HepG2 (cell line): ENCODE data around the gene ARHGAP15.

ENCODE experiments used
- AGO2 ChIP-seq: fragments of 200-400 bp; formaldehyde crosslinking; optimal IDR thresholded peaks from 2 replicates; pipeline ENCODE3; 2017; ENCODE audit warnings: mild to moderate bottlenecking, low read depth, low read length, moderate library complexity
- ARNT ChIP-seq: fragments of 450-650 bp; IDR thresholded peaks from 2 replicates; pipeline ENCODE4 v1.6.1; 2017
- ETV5 ChIP-seq: IDR thresholded peaks from 2 replicates; pipeline ENCODE4 v1.6.1; 2018; ENCODE audit warnings: missing biosample characterization, missing genetic modification reagents, inconsistent platforms, borderline replicate concordance
- MLLT10 ChIP-seq: sonication (generic); formaldehyde crosslinking; IDR thresholded peaks from 2 replicates; pipeline ENCODE4 v1.4.0; 2020; ENCODE audit warnings: missing genetic modification reagents
- RBFOX2 ChIP-seq: fragments of 200-400 bp; formaldehyde crosslinking; IDR thresholded peaks from 2 replicates; pipeline ENCODE4 v1.6.1; 2017; ENCODE audit warnings: low read depth, mild to moderate bottlenecking, low read length
- SMC3 ChIP-seq: IDR thresholded peaks from 2 replicates; pipeline ENCODE4 v1.6.1; 2011; ENCODE audit warnings: low read length, improper control_type of control experiment
- ZNF24 ChIP-seq: fragments of 450-650 bp; IDR thresholded peaks from 2 replicates; pipeline ENCODE4 v1.6.1; 2017; ENCODE audit warnings: antibody characterized with exemption, mild to moderate bottlenecking
- ZNF274 ChIP-seq: sonication (generic); formaldehyde crosslinking; IDR thresholded peaks from 2 replicates; pipeline ENCODE4 v1.5.1; 2020; ENCODE audit warnings: mild to moderate bottlenecking, missing genetic modification reagents
- TF ChIP-seq, protein P1 (sequence below): IDR thresholded peaks from 2 replicates; pipeline ENCODE4 v1.6.1; 2012; ENCODE audit warnings: inconsistent platforms
- TF ChIP-seq, protein P2 (sequence below), 2 experiments: IDR thresholded peaks; 2 replicates each; pipeline ENCODE4 v1.6.1; 2011 to 2012; ENCODE audit warnings: low read length in 2 of 2, borderline replicate concordance in 1 of 2, low read depth in 1 of 2, mild to moderate bottlenecking in 1 of 2, moderate library complexity in 1 of 2
- TF ChIP-seq, protein P3 (sequence below), 2 experiments: fragments of 450-650 bp in 1 of 2; sonication (generic) in 1 of 2; formaldehyde crosslinking in 1 of 2; IDR thresholded peaks; 2 replicates each; pipeline versions ENCODE4 v1.6.1 to v1.8.0; 2016 to 2022; ENCODE audit warnings: antibody characterized with exemption in 1 of 2, mild to moderate bottlenecking in 1 of 2, missing genetic modification reagents in 1 of 2
- TF ChIP-seq, protein P4 (sequence below): sonication (generic); formaldehyde crosslinking; IDR thresholded peaks from 2 replicates; pipeline ENCODE4 v1.5.0; 2020; ENCODE audit warnings: mild to moderate bottlenecking, missing genetic modification reagents, moderate library complexity

DNA sequence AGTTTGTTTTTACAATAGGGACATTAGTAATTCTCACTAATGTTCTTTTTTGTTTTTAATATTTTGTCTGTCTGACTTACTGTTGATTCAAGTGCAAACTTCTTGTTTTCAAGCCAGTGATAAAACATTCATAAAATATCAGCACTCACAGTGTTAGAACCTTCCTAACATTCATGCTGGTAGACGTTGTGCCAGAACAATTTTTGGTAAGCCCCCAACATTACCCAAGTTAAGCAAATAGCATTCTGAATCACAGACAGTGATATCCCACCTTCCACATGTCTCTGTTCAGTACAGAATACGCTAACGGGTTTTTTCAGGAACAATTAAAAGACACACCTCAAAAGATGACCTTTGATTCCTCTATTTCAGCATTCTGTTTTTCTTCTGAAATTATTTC, 390.3 kb downstream of the ARHGAP15 start:
- TF ChIP-seq ARNT (no peak), AGO2 (no peak), ZNF274 (CRISPR knock-in tag) (no peak), MLLT10 (no peak), SMC3 (no peak), ZNF24 (no peak), RBFOX2 (no peak), ETV5 (no peak)
- TF ChIP-seq, protein P1, sequence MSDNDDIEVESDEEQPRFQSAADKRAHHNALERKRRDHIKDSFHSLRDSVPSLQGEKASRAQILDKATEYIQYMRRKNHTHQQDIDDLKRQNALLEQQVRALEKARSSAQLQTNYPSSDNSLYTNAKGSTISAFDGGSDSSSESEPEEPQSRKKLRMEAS: no peak
- TF ChIP-seq, protein P2, sequence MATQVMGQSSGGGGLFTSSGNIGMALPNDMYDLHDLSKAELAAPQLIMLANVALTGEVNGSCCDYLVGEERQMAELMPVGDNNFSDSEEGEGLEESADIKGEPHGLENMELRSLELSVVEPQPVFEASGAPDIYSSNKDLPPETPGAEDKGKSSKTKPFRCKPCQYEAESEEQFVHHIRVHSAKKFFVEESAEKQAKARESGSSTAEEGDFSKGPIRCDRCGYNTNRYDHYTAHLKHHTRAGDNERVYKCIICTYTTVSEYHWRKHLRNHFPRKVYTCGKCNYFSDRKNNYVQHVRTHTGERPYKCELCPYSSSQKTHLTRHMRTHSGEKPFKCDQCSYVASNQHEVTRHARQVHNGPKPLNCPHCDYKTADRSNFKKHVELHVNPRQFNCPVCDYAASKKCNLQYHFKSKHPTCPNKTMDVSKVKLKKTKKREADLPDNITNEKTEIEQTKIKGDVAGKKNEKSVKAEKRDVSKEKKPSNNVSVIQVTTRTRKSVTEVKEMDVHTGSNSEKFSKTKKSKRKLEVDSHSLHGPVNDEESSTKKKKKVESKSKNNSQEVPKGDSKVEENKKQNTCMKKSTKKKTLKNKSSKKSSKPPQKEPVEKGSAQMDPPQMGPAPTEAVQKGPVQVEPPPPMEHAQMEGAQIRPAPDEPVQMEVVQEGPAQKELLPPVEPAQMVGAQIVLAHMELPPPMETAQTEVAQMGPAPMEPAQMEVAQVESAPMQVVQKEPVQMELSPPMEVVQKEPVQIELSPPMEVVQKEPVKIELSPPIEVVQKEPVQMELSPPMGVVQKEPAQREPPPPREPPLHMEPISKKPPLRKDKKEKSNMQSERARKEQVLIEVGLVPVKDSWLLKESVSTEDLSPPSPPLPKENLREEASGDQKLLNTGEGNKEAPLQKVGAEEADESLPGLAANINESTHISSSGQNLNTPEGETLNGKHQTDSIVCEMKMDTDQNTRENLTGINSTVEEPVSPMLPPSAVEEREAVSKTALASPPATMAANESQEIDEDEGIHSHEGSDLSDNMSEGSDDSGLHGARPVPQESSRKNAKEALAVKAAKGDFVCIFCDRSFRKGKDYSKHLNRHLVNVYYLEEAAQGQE (IDR thresholded peaks at IDR 0.05; ENCODE audit: borderline replicate concordance in 1 of 2, low read depth in 1 of 2, low read length in 2 of 2): no peak
- TF ChIP-seq, protein P3, sequence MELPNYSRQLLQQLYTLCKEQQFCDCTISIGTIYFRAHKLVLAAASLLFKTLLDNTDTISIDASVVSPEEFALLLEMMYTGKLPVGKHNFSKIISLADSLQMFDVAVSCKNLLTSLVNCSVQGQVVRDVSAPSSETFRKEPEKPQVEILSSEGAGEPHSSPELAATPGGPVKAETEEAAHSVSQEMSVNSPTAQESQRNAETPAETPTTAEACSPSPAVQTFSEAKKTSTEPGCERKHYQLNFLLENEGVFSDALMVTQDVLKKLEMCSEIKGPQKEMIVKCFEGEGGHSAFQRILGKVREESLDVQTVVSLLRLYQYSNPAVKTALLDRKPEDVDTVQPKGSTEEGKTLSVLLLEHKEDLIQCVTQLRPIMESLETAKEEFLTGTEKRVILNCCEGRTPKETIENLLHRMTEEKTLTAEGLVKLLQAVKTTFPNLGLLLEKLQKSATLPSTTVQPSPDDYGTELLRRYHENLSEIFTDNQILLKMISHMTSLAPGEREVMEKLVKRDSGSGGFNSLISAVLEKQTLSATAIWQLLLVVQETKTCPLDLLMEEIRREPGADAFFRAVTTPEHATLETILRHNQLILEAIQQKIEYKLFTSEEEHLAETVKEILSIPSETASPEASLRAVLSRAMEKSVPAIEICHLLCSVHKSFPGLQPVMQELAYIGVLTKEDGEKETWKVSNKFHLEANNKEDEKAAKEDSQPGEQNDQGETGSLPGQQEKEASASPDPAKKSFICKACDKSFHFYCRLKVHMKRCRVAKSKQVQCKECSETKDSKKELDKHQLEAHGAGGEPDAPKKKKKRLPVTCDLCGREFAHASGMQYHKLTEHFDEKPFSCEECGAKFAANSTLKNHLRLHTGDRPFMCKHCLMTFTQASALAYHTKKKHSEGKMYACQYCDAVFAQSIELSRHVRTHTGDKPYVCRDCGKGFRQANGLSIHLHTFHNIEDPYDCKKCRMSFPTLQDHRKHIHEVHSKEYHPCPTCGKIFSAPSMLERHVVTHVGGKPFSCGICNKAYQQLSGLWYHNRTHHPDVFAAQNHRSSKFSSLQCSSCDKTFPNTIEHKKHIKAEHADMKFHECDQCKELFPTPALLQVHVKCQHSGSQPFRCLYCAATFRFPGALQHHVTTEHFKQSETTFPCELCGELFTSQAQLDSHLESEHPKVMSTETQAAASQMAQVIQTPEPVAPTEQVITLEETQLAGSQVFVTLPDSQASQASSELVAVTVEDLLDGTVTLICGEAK (IDR thresholded peaks at IDR 0.05): no peak
- TF ChIP-seq, protein P3 (CRISPR knock-in tag; IDR thresholded peaks at IDR 0.05): no peak
- TF ChIP-seq, protein P4, sequence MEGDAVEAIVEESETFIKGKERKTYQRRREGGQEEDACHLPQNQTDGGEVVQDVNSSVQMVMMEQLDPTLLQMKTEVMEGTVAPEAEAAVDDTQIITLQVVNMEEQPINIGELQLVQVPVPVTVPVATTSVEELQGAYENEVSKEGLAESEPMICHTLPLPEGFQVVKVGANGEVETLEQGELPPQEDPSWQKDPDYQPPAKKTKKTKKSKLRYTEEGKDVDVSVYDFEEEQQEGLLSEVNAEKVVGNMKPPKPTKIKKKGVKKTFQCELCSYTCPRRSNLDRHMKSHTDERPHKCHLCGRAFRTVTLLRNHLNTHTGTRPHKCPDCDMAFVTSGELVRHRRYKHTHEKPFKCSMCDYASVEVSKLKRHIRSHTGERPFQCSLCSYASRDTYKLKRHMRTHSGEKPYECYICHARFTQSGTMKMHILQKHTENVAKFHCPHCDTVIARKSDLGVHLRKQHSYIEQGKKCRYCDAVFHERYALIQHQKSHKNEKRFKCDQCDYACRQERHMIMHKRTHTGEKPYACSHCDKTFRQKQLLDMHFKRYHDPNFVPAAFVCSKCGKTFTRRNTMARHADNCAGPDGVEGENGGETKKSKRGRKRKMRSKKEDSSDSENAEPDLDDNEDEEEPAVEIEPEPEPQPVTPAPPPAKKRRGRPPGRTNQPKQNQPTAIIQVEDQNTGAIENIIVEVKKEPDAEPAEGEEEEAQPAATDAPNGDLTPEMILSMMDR (CRISPR knock-in tag): no peak
